OCI-LY7 (cell line): ENCODE data around the gene CALHM5. TPM values are rescaled to one million over a fixed set of nuclear protein-coding genes. Genes with fewer than 3 reads are reported as not detected.

ENCODE experiments used
- BruUV-seq: library from RNA; stranded (reverse); fragments of 400-500 nt; replicated peaks from 2 replicates; lab custom pipeline; 2021; lab: Mats Ljungman, UMichigan
- CTCF ChIA-PET: fragments of 300-600 bp; sonication (Branson Sonifier 250); formaldehyde crosslinking; loops from one replicate; lab custom pipeline; 2022; ENCODE audit warnings: antibody characterized with exemption; ENCODE audit not compliant: unreplicated experiment; lab: Charles Lee
- POLR2A ChIA-PET: fragments of 300-600 bp; sonication (Branson Sonifier 250); formaldehyde crosslinking; loops from one replicate; lab custom pipeline; 2022; ENCODE audit warnings: antibody characterized with exemption; lab: Charles Lee
- DNase-seq: peaks from one replicate; pipeline ENCODE4 v3.0.0-alpha.2; 2015; ENCODE audit warnings: low spot score
- H2AFZ ChIP-seq: fragments of 200-600 bp; sonication (generic), shearing (Covaris generic); 2 replicates; pipeline ENCODE4 v1.6.1; 2014; ENCODE audit warnings: mild to moderate bottlenecking, antibody characterized with exemption, low read length, moderate library complexity
- H3K27ac ChIP-seq: fragments of 200-600 bp; sonication (generic); 2 replicates; pipeline ENCODE4 v1.5.1; 2014; ENCODE audit warnings: mixed run types, low read depth, mild to moderate bottlenecking, moderate library complexity, low read length, inconsistent platforms; ENCODE audit not compliant: poor library complexity, severe bottlenecking
- H3K36me3 ChIP-seq: fragments of 200-600 bp; sonication (generic); 2 replicates; pipeline ENCODE4 v1.6.1; 2014; ENCODE audit warnings: mild to moderate bottlenecking, antibody characterized with exemption, low read length, moderate library complexity, mixed read lengths; ENCODE audit not compliant: insufficient read depth
- H3K4me1 ChIP-seq: fragments of 200-600 bp; sonication (generic); 2 replicates; pipeline ENCODE4 v1.5.1; 2014; ENCODE audit warnings: mild to moderate bottlenecking, low read length; ENCODE audit not compliant: insufficient read depth, poor library complexity, severe bottlenecking
- H3K4me2 ChIP-seq: fragments of 200-600 bp; sonication (generic); 2 replicates; pipeline ENCODE4 v1.6.1; 2014; ENCODE audit warnings: mild to moderate bottlenecking, low read length
- H3K4me3 ChIP-seq: fragments of 200-600 bp; sonication (generic); 2 replicates; pipeline ENCODE4 v1.5.1; 2014; ENCODE audit warnings: mild to moderate bottlenecking, low read depth, low read length; ENCODE audit not compliant: poor library complexity, severe bottlenecking
- H3K79me2 ChIP-seq: fragments of 200-600 bp; sonication (generic); 2 replicates; pipeline ENCODE4 v1.6.1; 2016; ENCODE audit warnings: low read depth, mild to moderate bottlenecking, low read length, moderate library complexity, mixed read lengths; ENCODE audit not compliant: insufficient read depth
- H3K9me2 ChIP-seq: fragments of 200-600 bp; sonication (generic); 2 replicates; pipeline ENCODE4 v1.6.1; 2016; ENCODE audit warnings: mild to moderate bottlenecking, low read length, mixed read lengths; ENCODE audit not compliant: insufficient read depth
- H3K9me3 ChIP-seq: fragments of 200-600 bp; sonication (generic); 2 replicates; pipeline ENCODE4 v1.6.1; 2014; ENCODE audit warnings: mild to moderate bottlenecking, mixed run types, low read length, mixed read lengths
- H4K20me1 ChIP-seq: fragments of 200-600 bp; sonication (generic); 2 replicates; pipeline ENCODE4 v1.6.1; 2014; ENCODE audit warnings: mild to moderate bottlenecking, antibody characterized with exemption, low read length, moderate library complexity, mixed read lengths; ENCODE audit not compliant: insufficient read depth
- EZH2phosphoT487 ChIP-seq: fragments of 200-600 bp; sonication (generic); IDR thresholded peaks from 2 replicates; pipeline ENCODE4 v1.6.1; 2018; ENCODE audit warnings: low read depth, borderline replicate concordance, mild to moderate bottlenecking, mixed run types, antibody characterized with exemption, low read length, moderate library complexity, mixed read lengths
- intact Hi-C: fragments of 100-400 bp; cut with micrococcal nuclease; formaldehyde crosslinking; loops from one replicate; pipeline ENCODE4 v1.10.0; 2022; ENCODE audit not compliant: unreplicated experiment
- total RNA-seq, 2 experiments: library from RNA; depleted of rRNA in 1 of 2; stranded (reverse); fragments of >200 nt in 1 of 2; shearing (Covaris generic) in 1 of 2; gene quantifications; 2 replicates each; pipeline ENCODE4 v1.2.3, GENCODE V29; 2014 to 2022
- TF ChIP-seq, protein P1 (sequence below): fragments of 200-600 bp; sonication (generic); conservative IDR thresholded peaks from 2 replicates; pipeline ENCODE4 v1.5.1; 2014; ENCODE audit warnings: mild to moderate bottlenecking, antibody characterized with exemption, low read length, moderate library complexity, mixed read lengths

Gene CALHM5
- total RNA-seq, 2 experiments from 2014 or later = not detected

DNA sequence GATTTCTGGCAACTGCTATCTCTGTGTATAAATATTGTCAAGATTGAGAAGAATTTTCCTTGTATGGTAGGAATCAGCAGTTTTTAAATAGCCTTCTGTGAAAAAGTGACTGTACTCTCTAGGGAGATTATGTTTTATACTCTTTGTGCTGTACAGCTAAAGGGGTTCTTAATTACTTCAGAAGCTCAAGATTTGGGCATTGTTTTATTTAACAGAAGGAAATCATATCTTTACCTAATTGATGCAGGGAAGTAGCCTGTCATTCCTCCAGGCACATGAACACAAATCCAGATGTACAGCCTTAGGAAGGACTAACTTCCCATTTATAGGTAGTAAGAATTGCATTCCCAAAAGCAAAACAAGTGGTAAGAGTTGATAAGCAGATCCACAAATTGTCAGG, 1.3 kb downstream of the CALHM5 start:
- Histone ChIP-seq H3K4me3 (no peak overlapping the region), H3K79me2 (no peaks in the 10 kb centered on the region), H3K4me2 (no peak overlapping the region), H3K36me3 (no peaks in the 10 kb centered on the region), H3K9me2 (no peaks in the 10 kb centered on the region), H3K9me3 (no peaks in the 10 kb centered on the region), H3K4me1 (no peaks in the 10 kb centered on the region), H2AFZ (no peak overlapping the region), H4K20me1 (no peaks in the 10 kb centered on the region), H3K27ac (no peak overlapping the region)
- intact Hi-C loops = no loop called here
- BruUV-seq = no TSS peak
- ChIA-PET CTCF (no interaction called here), POLR2A (interaction anchor here (0.6 to 2.1 kb wide), 3 partner anchors 10 to 324 kb away, joined by 3 to 8 read pairs (median 6); no protein-coding TSS in a partner anchor)
- TF ChIP-seq, protein P1, sequence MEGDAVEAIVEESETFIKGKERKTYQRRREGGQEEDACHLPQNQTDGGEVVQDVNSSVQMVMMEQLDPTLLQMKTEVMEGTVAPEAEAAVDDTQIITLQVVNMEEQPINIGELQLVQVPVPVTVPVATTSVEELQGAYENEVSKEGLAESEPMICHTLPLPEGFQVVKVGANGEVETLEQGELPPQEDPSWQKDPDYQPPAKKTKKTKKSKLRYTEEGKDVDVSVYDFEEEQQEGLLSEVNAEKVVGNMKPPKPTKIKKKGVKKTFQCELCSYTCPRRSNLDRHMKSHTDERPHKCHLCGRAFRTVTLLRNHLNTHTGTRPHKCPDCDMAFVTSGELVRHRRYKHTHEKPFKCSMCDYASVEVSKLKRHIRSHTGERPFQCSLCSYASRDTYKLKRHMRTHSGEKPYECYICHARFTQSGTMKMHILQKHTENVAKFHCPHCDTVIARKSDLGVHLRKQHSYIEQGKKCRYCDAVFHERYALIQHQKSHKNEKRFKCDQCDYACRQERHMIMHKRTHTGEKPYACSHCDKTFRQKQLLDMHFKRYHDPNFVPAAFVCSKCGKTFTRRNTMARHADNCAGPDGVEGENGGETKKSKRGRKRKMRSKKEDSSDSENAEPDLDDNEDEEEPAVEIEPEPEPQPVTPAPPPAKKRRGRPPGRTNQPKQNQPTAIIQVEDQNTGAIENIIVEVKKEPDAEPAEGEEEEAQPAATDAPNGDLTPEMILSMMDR = no peak
- TF ChIP-seq EZH2phosphoT487 = no peak
- no peak for DNase-seq

DNA sequence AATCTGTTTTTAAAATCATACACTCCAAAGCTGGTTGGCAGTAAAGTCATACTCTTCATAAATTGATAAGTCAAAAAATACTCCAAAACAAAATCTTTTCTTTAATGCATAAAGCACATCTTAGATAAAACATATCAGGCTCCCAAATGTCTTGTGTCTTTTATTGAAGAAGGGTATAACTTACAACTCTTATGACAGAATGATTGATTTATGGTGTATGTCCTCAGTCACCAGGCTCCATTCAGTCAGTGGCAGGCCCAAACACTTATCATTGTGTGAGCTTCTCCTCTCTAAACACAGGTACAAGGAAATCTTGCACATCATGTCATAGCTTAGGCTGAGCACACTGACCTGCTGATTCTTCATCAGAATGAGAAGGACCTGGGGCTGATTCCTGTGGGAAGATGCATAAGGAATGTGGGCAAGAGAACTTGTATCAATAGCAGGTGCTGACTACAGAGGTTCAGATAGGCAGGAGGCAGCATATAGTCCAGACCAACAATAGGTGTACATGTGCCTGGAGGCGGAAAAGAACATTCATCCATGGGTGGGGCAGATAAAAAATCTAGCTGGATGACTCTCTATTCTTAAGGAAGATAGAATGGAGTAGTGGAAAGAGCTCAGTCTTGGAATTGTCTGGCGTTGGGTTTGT, 1.9 kb downstream of the CALHM5 start:
- POLR2A ChIA-PET = interaction anchor here (0.7 to 2.1 kb wide), 4 partner anchors 11 to 80 kb away, joined by 3 to 6 read pairs (median 4); no protein-coding TSS in a partner anchor
- no peak overlapping the region for H3K4me2 ChIP-seq

More for the DNA sequence above, 1.9 kb downstream of the CALHM5 start:
- Histone ChIP-seq H3K79me2 (no peaks in the 10 kb centered on the region), H4K20me1 (no peaks in the 10 kb centered on the region), H3K27ac (no peak overlapping the region), H3K9me2 (no peaks in the 10 kb centered on the region), H3K9me3 (no peaks in the 10 kb centered on the region), H3K4me1 (no peaks in the 10 kb centered on the region), H3K36me3 (no peaks in the 10 kb centered on the region), H2AFZ (no peak overlapping the region), H3K4me3 (no peak overlapping the region)
- DNase-seq = no peak
- no TSS peak for BruUV-seq
- intact Hi-C loops = no loop called here
- CTCF ChIA-PET = no interaction called here
- TF ChIP-seq, protein P1 = no peak
- TF ChIP-seq EZH2phosphoT487 = no peak
